GM19328 (cell line): ENCODE data around the gene PLP1.
A peak's percentile ranks its signal among the peaks of the same experiment; 100 is the strongest.
"Not testable (repeated sequence)": the region's sequence is repeated elsewhere in the genome, so short reads cannot be mapped to it uniquely, and the experiment has no call there.

Experiments used
- ATAC-seq: cut with Tn5 transposase; IDR thresholded peaks from one replicate; pipeline ENCODE4 v1.9.1; 2021; ENCODE audit warnings: mild to moderate bottlenecking, moderate library complexity; ENCODE audit not compliant: unreplicated experiment

Gene PLP1

DNA sequence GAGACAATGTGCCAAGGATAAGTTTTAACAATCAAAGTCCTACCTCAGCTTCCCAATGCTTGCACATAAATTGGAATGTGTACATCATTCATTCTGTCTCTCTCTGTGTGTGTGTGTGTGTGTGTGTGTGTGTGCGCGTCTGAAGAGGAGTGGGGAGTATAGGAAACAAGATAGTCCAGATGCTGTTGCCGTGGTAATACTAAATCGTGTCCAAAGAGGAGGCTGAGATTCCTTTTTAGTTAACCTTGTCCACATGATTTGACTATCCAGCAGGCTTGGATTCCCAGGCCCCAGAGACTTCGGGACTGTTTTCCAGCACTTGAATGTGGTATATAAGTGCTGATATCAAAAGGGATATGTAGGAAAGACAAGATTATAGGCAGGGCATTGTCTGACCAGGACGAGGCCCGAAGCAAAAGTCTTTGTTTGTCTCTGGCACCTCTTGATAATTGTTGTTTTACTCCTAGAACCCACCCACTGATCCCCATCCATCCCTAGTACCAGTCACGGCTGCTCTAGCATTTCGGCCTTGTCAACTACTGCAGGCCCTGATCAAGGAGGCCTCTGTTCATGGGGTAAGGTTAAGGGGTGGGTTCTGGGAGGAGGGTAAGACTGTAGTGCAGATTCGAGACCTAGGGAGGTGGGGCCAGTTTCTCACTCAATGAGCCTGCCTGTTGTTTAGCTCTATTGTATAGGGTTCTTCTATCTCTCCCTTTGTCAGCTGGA is 3.9 kb downstream of the PLP1 start:
- no peak for ATAC-seq

DNA sequence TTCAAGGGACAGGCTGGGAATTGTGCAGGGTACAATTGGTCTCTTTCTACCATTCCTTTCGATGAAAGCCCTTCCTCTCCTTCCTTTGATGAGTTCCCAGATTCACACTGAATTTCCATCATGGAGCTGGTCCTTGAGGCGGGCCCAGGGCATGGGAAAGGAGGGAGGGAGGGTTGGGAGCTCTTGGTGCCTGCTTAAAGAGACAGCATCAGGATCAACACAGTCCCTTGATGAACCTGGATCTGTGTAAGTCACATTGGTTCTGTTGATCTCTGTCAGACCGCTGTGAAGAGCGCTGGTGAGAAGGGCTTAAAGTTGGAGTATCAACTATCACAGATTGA is 4.4 kb downstream of the PLP1 start:
- ATAC-seq = no peak

DNA sequence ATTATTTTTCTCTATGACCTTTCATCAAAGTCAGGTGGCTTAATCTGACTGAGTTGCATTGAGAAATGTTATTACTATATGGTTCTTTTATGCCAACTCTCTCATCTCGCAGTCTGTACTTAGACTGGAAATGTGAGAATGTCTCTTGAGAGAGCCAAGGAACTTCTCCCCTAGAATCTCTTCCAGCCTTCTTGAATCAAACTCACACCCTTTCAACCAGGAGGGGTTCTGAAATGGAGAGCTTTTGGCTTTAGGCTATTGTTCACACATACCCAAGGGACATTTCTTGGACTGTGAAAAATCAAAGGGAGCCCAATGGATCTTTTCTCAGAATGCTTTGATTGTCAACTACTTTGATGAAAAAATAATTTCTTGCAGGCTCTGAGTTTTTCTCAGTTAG is 5.1 kb downstream of the PLP1 start:
- no peak for ATAC-seq

DNA sequence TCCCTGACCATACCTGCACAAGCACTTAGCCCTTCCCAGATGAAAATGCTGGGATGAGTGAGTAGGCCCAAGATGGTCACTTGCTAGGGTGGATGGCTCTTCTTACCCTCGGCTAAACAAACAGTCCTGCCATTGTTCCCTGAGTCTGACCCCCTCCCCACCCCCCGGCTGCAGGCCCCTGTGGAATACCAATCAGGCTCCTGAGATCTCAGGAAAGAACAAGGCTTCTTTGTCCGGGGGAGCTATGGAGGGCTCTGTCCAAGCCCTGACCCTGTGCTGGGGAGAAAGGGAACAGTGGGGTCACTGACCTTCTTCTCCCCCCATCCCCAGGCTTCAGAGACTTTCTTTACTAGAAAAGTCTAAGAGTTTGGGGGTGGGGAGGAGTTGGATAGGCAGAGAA is 6.0 kb downstream of the PLP1 start:
- ATAC-seq = no peak

DNA sequence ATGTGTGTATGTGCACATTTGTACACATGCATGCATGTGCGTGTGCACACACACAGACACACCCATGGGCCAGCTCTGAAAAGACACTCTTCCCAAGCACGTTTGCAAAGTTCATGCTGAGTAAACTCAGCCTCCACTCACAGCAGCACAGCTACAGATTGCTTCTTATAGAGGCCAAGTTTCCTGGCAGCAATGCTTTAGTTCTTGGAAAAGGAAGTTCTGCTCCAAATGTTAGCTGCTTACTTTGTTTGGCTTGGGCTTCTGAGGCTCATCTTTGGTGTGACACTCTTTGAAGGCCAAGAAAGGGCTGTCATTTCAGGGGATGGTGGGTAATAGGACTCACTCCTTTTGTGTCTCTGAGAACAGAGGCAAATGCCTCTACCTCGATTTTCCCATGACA is 6.6 kb downstream of the PLP1 start:
- ATAC-seq = no peak

DNA sequence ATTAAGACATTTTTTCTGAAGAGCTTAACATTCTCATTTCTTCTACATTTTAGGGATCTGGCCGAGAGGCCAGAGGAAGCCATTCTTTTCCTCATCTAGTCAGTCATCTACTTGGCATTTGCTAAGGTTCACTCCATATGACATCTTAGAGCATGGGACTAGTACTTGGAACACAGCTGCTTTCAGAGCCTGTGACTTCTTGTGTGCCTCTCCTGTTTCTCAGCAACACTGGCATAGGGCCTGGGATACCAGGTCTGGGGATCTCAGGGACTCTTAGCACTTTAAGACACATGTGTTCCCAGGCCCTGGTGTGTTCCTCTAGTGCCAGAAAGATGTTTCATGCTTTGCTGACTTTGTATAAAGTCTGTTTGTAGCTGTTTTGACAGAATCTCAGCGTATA is 7.3 kb downstream of the PLP1 start:
- ATAC-seq = no peak

DNA sequence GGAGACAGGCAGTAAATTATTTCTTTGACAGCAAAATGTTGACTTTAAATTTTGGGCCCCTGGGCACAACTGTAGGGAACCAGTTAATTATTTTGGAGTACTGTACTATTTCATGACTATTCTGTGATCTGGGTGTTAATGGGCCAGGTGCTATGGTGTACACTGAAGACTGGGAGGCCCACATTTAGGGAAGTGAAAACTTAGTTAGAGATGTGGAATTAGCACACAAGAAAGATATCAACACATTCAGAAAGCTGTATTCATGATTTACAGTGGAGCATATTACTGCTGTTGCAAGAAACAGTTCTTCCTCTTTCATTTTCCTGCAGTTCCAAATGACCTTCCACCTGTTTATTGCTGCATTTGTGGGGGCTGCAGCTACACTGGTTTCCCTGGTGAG is 12.4 kb downstream of the PLP1 start:
- peak; percentile 91 for ATAC-seq

DNA sequence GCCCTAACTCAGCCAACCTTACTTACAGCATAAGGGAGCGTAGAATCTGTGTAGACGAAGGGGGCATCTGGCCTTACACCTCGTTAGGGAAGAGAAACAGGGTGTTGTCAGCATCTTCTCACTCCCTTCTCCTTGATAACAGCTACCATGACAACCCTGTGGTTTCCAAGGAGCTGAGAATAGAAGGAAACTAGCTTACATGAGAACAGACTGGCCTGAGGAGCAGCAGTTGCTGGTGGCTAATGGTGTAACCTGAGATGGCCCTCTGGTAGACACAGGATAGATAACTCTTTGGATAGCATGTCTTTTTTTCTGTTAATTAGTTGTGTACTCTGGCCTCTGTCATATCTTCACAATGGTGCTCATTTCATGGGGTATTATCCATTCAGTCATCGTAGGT is 14.6 kb downstream of the PLP1 start:
- ATAC-seq = no peak

DNA sequence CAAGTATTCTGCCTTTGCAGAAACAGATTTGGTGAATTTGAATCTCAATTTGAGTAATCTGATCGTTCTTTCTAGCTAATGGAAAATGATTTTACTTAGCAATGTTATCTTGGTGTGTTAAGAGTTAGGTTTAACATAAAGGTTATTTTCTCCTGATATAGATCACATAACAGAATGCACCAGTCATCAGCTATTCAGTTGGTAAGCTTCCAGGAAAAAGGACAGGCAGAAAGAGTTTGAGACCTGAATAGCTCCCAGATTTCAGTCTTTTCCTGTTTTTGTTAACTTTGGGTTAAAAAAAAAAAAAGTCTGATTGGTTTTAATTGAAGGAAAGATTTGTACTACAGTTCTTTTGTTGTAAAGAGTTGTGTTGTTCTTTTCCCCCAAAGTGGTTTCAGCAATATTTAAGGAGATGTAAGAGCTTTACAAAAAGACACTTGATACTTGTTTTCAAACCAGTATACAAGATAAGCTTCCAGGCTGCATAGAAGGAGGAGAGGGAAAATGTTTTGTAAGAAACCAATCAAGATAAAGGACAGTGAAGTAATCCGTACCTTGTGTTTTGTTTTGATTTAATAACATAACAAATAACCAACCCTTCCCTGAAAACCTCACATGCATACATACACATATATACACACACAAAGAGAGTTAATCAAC is 15.3 kb downstream of the PLP1 start:
- no peak for ATAC-seq

DNA sequence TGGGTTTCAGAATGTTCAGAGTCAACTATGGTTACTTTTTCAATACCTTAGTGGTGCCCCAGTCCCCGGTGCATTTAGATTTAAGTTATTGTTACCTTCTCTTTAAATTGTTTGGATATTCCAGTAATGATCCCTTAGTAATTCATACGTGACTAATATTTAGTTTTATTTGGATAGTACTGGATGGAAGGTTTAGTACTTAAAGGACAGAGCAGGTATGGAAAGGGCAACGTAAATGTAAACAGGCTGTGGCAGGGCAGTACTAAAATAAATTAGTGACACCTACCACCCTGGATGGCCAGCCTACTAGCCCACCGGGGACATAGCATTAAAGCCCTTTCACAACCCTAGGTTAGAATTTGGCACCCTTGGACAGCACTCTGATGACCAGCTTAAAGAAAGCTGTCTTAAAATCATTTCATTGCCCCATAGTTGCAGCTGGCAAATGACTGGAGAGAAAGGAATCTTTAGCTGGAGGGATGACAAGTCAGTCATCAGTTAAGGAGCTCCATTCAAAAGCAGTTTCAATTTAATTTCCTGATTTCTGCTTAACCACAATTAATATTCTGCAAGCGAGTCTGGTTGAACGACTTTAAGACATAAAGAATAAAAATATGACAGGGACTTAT is 16.4 kb downstream of the PLP1 start:
- no peak for ATAC-seq

DNA sequence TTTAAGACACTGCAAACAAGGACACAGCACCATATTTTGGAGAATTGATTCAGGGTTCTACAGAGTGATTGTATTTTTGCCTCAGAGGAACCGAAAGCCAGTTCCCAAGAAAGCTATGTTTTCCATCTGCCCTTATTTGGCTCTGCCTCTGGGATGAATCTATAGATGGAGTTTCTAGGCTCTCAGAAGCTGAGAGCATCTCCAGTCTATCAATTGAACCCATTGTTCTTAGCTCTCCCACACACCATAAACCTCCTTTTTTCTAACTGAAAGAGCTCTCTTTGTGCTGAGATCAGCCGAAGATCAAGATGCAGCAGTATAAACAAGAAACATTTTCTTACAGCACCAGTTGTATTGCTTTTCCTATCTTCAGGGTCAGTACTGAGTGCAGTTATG is 16.9 kb downstream of the PLP1 start:
- no peak for ATAC-seq

DNA sequence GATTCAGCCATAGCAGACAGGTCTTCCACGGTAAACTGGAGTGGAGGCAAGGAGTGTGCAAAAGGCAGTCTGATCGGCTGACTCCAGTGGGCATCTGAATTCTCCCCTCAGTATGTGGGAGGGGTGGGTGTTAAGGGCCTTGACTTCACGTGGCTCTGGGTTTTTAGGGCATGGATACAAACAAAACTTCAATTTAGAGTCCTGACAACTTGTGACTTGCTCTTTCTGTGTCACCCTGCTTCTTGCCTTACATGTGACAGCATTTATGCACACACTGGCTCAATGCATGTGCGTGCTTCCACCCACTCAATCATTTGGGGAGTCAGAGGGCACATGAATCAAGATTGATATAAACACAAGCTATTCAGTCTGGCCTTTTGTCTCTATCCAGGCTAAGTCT is 17.5 kb downstream of the PLP1 start:
- ATAC-seq = no peak

DNA sequence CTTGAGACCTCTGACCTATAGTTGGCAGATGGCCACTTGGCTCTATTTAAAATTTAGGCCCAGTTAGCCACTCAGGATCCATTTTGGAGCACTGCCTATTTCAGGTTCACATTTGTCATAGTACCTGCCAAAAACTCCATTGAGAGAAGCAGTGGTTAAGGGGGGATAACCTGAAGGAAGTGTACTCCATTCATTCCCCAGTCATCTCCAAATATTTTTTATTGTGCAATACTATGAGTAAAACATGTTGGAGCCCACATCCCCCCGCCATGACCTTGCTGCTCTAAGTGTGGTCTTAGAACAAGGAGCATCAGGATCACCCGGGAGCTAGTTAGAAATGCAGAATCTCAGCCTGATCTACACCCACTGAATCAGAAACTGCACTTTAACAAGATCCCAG is 21.1 kb downstream of the PLP1 start:
- ATAC-seq = no peak

DNA sequence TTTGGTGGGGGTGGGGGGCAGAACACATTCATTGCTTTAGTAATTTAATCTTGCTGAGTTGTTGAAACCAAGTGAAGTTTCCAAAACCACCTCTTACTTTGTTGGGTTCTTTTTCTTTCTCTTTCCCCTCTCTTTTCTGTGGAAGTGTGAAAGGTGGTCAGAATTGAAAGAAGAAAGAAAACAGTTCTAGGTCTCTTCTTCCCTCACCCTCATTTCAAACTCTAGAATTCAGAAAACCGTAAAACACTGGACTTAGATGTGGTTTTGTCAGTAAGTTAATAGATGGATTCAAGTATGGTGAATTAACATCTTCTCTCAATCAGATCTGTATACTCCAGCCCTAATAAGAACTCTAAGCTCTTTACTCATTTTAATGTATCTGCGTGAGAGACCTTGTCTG is 23.7 kb downstream of the PLP1 start:
- ATAC-seq = no peak

DNA sequence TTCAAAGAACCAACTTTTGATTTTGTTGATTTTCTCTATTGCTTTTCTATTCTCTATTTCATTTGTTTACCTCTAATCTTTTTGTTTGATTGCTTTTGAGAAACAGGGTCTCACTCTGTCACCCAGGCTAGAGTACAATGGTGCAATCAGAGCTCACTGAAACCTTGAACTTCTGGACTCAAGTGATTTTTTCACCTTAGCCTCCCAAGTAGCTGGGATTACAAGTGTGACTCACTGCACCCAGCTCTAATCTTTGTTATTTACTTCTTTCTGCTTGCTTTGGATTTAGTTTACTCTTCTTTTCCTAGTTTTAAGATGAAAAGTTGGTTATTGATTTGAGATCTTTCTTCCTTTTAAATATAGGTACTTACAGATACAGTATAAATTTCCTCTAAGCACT is 29.2 kb downstream of the PLP1 start:
- no peak for ATAC-seq

DNA sequence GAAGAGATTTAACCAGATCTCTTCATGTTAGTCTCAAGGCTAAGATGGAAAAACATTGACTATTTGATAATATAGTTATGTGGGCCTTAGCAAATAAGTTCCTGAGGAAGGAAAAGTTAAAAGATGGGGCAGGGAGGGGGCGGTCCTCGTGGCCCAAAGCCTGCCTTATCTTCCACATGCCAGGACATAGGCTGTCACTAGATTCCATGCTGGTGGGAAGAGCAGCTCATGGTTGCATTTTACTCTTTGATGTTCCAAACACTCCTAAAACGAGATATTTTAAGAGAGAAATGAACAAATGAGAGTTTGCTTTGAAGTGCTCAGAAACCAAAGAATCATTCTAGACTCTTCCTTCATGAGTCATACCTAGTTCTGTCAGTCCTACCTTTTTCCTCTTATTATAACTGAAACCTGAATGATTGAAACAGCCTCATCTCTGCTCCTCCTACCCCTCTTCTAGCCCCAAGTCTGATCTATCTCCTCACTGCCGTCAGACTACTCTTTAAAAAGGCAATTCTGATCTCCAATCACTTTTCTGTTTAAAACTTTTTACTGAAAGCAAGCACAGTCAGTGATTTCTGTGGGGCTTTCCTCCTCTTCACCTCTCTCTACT is 30.3 kb downstream of the PLP1 start:
- ATAC-seq = no peak

DNA sequence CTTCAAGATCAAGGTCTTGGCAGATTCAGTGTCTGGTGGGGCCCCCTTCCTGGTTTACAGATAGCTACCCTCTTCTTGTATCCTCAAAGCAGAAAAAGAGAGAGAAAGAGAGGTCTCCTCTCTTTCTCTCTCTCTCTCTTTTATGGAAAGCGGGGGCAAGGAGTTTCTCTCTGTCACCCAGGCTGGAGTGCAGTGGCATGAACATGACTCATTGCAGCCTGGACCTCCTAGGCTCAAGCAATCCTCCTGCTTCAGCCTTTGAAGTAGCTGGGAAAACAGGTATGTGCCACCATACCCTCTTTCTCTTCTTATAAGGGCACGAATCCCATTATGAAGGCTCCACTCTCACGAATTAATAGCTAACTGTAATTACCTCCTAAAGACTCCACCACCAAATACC is 35.2 kb downstream of the PLP1 start:
- no peak for ATAC-seq

DNA sequence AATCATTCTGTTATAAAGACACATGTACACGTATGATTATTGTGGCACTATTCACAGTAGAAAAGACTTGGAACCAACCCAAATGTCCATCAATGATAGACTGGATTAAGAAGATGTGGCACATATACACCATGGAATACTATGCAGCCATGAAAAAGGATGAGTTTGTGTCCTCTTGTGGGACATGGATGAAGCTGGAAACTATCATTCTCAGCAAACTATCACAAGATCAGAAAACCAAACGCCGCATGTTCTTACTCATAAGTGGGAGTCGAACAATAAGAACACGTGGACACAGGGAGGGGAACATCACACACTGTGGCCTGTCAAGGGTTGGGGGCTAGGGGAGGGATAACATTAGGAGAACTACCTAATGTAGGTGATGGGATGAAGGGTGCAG is 40.5 kb downstream of the PLP1 start:
- not testable (repeated sequence) for ATAC-seq

DNA sequence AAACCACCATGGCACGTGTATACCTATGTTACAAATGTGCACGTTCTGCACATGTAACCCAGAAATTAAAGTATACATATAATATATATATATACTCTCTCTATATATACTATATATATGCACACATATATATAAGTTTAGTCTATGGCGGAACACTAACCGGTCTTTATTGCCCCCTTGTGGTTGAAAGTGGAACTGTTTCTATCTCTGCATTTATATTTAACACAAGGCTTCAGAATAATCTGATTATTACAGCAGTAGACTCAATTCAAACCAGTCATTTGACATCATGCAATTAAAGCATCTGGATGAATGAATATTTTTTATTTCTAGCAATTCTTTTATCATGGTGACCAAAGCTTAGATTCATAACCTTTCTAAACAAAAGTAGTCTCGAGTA is 40.9 kb downstream of the PLP1 start:
- no peak for ATAC-seq

DNA sequence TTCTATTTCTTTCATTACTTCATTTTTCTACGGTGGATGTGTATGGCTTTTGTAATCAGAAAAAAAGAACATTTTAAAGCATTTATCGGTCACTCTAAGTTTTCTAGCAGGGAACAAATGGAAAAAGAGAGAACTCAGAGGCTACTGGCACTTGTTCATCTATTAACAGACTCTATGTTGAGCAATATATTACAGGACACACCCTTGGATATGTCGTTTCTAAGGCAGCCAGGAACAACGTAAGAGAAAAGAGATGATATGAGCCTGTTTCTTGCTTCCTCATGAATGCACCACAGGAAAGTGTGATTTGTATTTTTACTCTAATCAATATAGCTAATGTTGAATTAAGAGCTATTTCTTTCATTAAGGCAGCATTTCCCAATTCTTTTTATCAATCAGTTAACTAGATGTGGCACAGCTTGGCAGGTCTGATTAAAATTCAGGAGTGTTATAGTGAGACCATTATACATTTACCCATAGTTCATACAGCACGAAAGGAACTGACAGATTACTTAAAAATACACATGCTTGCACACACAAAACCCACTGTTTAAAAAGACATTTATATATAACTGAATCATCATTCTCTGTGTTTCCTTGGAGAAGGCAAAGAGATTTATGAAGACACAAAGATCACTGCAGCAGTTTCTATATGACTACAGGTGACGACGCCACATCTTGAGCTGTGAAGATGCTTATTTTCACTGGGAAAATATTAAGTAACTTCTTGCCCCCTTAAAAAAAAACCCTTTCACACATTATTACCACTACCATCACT is 42.4 kb downstream of the PLP1 start:
- ATAC-seq = no peak

DNA sequence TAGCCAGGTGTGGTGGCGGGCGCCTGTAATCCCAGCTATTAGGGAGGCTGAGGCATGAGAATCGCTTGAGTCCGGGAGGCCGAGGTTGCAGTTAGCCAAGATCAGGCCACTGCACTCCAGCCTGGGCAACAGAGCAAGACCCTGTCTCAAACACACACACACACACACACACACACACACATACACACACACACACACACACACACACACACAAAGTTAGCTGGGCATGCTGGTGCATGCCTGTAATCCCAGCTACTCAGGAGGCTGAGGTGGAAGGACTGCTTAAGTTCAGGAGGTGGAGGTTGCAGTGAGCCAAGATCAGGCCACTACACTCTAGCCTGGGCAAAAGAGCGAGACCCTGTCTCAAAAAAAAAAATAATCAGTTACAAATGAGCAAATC is 44.2 kb downstream of the PLP1 start:
- ATAC-seq = not testable (repeated sequence)
